ENCODE measurements around the gene CTAGE1.

- TF ChIP-seq CTCF (IDR thresholded peaks at IDR 0.05; ENCODE audit: extremely low read depth in 1 of 2, insufficient read depth in 1 of 2, low read depth in 1 of 2, low read length in 2 of 2) = no peak
- no peak for TF ChIP-seq EZH2 (IDR thresholded peaks at IDR 0.05; ENCODE audit: borderline replicate concordance, low read depth, low read length, severe bottlenecking)
- TF ChIP-seq POLR2A (IDR thresholded peaks at IDR 0.05; ENCODE audit: low read depth, low read length) = no peak
- TF ChIP-seq FOS (IDR thresholded peaks at IDR 0.05; ENCODE audit: borderline replicate concordance, insufficient read depth, low read length) = no peak
Measured at GRCh38 chr18:22447792-22448191, 30.1 kb upstream of the CTAGE1 start.

Data from endothelial cell of umbilical vein (primary cell).